Activated T-cell treated with anti-CD3 and anti-CD28 coated beads, Interleukin-2, amount 50 U/mL, for 1 hour (primary cell): Measurements from ENCODE around the gene CEBPE.

ENCODE experiments used
- DNase-seq: peaks from one replicate; pipeline ENCODE4 v3.0.0-alpha.2; 2020

The CEBPE gene

DNA sequence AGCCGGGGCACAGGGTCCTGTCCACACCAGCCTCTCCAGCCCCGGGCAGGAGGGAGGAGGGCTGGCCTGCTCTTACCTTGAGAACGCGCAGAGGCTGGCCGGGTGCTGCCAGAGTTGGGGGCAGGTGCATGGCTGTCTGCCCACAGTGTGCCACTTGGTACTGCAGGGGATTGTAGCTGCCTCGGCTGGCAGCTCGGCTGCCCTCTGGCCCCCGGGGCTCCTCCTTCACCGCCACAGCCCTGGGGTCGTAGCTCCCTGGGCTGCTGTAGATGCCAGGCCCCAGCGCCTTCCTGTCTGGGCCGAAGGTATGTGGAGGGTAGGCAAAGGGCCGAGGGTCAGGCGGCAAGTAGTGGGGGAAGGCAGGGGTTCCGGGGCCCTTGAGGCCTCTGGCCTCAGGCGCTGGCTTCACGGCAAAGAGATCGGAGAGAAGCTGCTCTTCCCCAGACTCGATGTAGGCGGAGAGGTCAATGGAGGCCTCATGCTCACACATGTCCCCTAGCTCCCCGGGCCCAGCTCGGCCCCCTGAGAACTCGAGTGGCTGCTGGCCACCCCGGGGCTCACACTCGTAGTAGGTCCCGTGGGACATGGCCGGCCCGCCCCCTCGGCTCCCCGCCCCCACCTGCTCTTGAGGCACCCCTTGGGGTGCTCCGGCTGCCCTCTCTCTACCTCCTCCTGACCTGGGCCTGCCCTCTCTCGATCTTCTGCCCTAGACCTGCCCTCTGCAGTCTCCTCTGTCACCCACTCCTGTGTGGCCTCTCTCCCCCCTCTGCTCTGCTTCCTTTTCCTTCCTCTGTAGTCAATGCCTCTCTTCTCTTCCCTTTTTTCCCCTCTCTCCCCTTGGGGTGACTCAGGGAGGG, at the start of gene CEBPE:
Gene CEBPE, minus strand, starts transcription at position 750 of the 857 bp plus-strand sequence. Its CDS starts 164 bp downstream, at position 586.
- no peak for DNase-seq

DNA sequence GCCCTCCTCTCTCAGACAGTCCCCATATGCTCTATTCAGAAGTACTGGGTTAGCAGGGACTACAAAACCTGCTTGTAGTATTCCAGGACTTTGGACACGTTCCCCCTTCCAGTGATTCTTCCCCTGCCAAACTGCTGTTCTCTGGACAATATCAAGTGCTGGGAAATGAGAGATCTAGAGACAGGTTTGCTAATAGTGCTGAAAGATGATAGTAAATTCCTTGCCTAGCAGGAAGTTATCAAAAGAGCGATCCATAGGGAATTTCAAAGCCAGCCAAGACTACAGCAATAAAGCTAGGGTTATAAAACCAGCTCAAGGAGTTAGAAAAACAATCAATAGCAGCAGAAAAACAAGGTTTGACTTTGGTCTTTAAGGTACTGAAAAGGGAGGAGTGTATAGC, 49.2 kb upstream of the CEBPE start:
- DNase-seq: no peak

- DNase-seq: no peak
These were observed 48.2 kb upstream of the CEBPE start for GRCh38 chr14:23167116-23167847.

GRCh38 chr14:23164949-23165348, 45.9 kb upstream of the CEBPE start:
- DNase-seq: no peak

DNA sequence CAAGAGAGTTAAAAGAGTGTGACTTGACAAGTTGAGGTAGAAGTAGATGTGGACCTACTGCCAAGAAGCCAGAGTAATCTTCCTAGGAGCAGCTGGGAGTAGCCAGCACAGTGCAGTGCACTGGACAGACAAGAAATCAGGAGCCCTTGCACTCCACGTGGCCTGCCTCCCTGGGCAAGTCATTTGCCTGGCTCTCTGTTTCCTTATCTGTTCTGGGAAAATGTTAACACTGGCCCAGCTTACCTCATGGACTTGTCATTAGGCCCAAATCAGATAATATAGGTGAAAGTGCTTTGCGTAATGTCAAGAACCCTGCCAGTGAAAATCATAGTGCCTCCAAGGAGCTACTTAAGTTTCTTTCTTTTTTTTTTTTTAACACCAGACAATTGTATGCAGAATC, 45.2 kb upstream of the CEBPE start:
- no peak for DNase-seq

- DNase-seq: no peak
These were observed 44.8 kb upstream of the CEBPE start for GRCh38 chr14:23163830-23164229.

DNA sequence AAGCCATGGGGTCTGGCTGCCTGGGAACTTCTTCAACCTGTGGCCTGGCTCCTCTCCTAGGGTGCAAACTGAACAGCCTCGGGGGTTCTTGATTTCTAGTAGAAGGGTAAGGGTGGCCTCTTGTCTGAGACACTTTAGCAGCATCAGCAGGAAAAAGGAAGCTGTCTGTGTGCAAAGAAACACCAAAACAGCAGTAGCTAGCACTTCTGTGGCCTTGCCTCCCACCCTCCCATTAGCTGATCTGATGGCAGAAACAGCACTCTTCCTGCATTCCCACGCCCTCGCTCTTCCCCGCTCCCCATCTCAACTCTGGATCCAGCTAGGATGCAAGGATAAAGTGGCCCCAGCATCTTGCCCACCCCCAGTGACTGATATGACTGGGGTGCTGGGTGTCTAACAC, 43.7 kb upstream of the CEBPE start:
- DNase-seq: no peak

GRCh38 chr14:23162005-23162404, 43.0 kb upstream of the CEBPE start:
- DNase-seq: no peak

- no peak for DNase-seq
These were observed 42.0 kb upstream of the CEBPE start for GRCh38 chr14:23160924-23161522.

- DNase-seq: no peak
These were observed 40.5 kb upstream of the CEBPE start for GRCh38 chr14:23159532-23159931.

DNA sequence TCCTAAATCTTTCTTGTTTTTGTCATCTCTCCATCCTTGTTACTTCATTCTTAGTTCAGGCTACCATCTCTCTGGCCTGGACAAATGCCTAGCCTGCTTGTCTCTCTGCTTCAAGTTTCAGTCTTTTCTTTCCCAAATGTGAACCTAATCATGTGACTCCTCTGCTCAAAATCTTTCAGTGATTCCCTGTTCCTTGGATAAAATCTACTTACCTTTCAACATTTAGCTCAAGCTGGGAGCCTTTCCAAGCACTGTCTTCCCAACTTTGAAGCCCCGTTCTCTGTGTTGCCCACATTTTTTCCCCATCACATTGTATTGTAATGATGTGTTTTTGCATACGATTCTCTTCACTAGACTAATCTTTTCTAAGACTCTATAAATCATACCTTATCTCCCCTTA, 39.7 kb upstream of the CEBPE start:
- DNase-seq: no peak

DNA sequence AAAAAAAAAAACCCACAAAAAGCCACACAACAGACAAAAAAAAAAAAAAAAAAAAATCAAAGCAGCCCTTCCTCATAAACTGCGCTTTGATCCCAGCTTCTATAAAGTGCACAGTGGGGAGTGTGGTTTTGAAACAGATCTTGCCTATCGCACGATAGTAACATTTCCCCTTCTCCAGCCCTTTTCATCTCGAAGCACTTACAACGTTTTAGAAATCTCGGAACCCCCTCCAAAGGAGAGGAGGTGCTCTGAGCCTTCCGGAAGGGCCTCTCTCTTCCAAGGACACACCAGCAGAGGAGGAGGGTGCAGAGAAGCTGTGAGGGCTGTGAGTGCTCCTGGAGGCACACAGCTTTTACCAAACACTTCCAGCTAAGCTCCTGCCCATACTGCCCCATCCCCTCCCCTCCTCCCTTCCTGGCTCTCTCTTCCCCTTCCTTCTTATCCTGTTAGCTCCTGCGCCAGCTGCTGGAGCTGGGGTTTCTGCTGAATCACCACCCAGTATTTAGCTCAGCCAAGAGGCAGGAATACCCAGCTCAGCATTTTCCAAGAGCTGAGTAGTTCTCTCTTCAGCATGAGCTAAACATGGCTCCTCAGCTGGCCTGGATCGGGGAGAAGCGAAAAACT, 36.0 kb upstream of the CEBPE start:
- DNase-seq: no peak

GRCh38 chr14:23153851-23154796, 35.1 kb upstream of the CEBPE start:
- peak; percentile 22 for DNase-seq

- DNase-seq: no peak
These were observed 32.3 kb upstream of the CEBPE start for GRCh38 chr14:23151342-23151741.

- DNase-seq: no peak
These were observed 30.7 kb upstream of the CEBPE start for GRCh38 chr14:23149745-23150144.

DNA sequence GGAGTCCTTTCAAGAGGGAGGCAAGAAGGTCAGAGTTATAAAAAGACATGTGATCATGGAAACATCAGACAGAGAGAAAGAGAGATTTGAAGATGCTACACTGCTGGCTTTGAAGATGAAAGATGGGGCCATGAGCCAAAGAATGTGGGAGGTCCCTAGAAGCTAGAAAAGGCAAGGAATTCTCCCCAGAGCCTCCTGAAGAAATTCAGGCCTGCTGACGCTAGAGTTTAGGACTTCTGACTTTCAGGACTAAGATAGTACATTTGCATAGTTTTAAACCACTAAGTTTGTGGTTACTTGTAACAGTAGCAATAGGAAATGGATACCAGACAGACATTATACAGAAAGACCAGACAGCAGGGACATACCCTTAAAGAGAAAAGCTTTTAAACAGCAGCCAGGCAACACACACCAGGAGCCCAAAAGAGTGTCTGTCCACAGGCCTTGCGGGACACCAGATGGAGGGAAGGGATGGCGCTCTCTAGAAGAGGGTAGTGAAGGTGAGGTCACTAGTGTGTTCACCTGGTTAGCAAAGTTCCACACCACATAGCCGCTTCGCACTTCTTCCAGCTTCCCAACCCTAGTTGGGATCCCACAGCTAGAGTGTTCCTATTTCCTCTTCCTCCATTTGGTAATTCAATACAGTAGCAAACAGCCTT, 29.7 kb upstream of the CEBPE start:
- DNase-seq: no peak

DNA sequence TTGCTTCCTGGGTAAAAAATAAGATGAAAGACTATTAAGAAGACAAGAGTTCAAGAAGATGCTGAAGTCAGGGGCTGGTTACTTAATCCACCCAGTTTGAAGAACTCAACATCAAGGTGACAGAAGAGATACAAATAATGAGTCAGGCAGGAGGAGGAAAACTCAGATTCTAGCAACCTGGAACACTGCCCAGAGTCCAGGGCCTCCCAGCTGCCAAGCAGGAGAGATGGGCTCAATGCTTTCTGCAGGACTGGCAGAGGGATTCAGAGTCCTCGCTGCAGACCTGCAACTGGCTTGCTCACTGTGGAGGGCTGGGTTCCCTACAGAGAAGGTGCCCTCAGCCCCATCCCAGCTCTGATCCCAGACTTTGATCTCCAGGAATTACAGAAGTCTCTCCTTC, 28.6 kb upstream of the CEBPE start:
- no peak for DNase-seq

DNA sequence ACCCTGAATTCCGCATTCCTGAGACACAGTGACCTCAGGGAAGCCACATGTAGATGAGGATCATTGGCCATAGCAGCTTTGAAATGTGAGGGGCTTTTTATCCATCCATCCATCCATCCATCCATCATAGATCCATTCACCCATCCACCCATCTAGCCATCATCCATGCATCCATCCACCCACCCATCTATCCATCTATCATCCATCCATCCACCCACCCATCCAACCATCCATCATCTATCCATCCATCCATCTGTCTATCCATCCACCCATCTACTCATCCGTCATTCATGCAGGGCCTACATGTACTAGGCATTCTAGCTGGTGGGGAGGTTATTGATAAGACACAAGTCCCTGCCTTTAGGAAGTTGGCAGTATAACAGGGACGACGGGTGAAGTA, 27.9 kb upstream of the CEBPE start:
- no peak for DNase-seq

GRCh38 chr14:23146351-23146910, 27.4 kb upstream of the CEBPE start:
- DNase-seq: no peak

DNA sequence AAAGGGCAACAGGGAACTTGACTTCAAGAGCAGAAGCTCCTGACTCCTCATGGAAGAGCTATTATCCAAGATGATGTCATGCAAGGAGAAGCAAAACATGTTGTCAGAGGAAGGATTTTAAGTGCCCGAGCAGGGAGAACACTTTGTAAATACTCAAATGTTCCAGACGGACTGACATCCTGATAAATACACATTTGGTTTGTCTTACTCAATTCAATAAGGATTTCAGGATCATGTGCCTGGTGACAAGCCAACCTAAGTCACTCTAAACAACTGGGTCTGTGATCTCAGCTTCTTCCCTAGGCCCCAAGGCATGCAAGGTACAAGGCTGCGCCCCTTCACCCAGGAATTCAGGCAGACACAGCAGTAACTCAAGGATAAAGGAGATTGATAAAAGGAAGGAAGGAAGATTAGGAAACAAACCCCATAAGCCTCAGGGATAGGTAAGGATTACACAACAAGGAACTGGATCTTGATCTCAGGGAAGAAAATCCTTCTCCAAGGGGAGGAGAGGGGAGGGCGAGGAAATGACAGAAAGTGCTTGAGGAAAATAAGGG, 26.8 kb upstream of the CEBPE start:
- DNase-seq: no peak

DNA sequence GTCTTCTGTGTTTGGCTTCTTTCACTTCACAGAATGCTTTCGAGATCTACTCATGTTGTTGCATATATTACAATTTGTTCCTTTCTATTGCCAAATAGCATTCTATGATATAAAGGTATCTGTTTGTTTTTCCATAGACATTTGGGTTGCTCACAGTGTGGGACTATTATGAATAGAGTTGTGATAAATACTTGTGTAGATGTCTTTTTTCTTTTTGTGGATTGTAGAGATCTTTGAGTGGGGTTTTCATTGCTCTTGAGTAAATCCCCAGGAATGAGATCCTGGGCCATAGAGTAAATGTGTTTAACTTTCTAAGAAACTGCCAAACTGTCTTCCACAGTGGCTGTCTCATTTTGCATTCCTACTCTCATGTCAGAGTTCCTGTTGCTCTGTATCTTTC, 24.9 kb upstream of the CEBPE start:
- no peak for DNase-seq
